Mucosa of descending colon (tissue), 3 donors: ENCODE measurements around the gene HDAC4. TPM values are rescaled to one million over a fixed set of nuclear protein-coding genes. Genes with fewer than 3 reads are reported as not detected.

Experiments
- ATAC-seq: fragments of 200-7000 bp; cut with Tn5 transposase; one replicate; pipeline ENCODE4 v1.9.1; 2020; ENCODE audit warnings: mild to moderate bottlenecking, moderate library complexity
- DNase-seq, 3 donors: peaks; one replicate each; pipeline ENCODE4 v3.0.0-alpha.2; 2020
- H3K36me3 ChIP-seq: fragments of 200-600 bp; one replicate; pipeline ENCODE4 v1.8.0; 2021; ENCODE audit warnings: low read depth, mild to moderate bottlenecking
- H3K4me1 ChIP-seq: fragments of 200-600 bp; one replicate; pipeline ENCODE4 v1.8.0; 2021; ENCODE audit warnings: low read depth, mild to moderate bottlenecking
- H3K4me3 ChIP-seq: fragments of 200-600 bp; one replicate; pipeline ENCODE4 v1.8.0; 2021; ENCODE audit warnings: mild to moderate bottlenecking
- H3K9me3 ChIP-seq: fragments of 200-600 bp; one replicate; pipeline ENCODE4 v1.8.0; 2021; ENCODE audit warnings: mild to moderate bottlenecking
- CTCF ChIP-seq: fragments of 200-600 bp; IDR thresholded peaks from one replicate; pipeline ENCODE4 v1.8.0; 2022; ENCODE audit warnings: antibody characterized with exemption, mild to moderate bottlenecking
- intact Hi-C, 2 donors: fragments of 100-400 bp; cut with DNase I in 1 of 2; cut with micrococcal nuclease in 1 of 2; formaldehyde crosslinking; loops; one replicate each; pipeline versions ENCODE4 v1.11.0 to v1.11.1; 2022; cut with DNase I, micrococcal nuclease
- total RNA-seq, 3 donors: library from RNA; stranded (reverse); fragmentation: NEBNext Ultra II Directional in 2 of 3; extraction: Animal tissue kit (Norgen Biotek cat#: 25700) in 2 of 3; gene quantifications; one replicate each; pipeline versions ENCODE4 v1.2.1 to v1.2.4, GENCODE V29; 2021 to 2023
- donor health status: DM: no; HTN: no; CAD: no; lungs with moderate emphysema.
- donor health status: DM: no; HTN: no; CAD: no.
- donor health status: DM: no; HTN: yes; CAD: no.

Gene HDAC4
- total RNA-seq, 3 donors from 2014 or later: 41.4 to 147 (median 44.0) TPM

- Histone ChIP-seq H3K4me1 (no peaks in the 10 kb centered on the region), H3K36me3 (no peaks in the 10 kb centered on the region), H3K9me3 (peaks cover 6% of the 10 kb centered on the region), H3K4me3 (no peak overlapping the region)
- intact Hi-C loops: no loop called here
- ATAC-seq (no peak), DNase-seq (peak in 2 of 3 donors; percentile 14 to 36)
- TF ChIP-seq CTCF: no peak
These were observed 208.4 kb downstream of the HDAC4 start for GRCh38 chr2:239192456-239192855.

GRCh38 chr2:239190921-239191885 lies 209.6 kb downstream of the HDAC4 start:
- DNase-seq (peak in 2 of 3 donors; percentile 14 to 25), ATAC-seq (no peak)
- Histone ChIP-seq H3K9me3 (peaks cover 6% of the 10 kb centered on the region), H3K4me1 (no peaks in the 10 kb centered on the region), H3K4me3 (no peak overlapping the region), H3K36me3 (no peaks in the 10 kb centered on the region)
- no peak for TF ChIP-seq CTCF
- intact Hi-C loops: no loop called here

- H3K4me3 ChIP-seq: no peak overlapping the region
- ATAC-seq (no peak), DNase-seq (no peak)
- H3K36me3 ChIP-seq: no peaks in the 10 kb centered on the region
- intact Hi-C loops: no loop called here
- H3K4me1 ChIP-seq: no peaks in the 10 kb centered on the region
- H3K9me3 ChIP-seq: peaks cover 6% of the 10 kb centered on the region
- TF ChIP-seq CTCF: no peak
These were observed 210.5 kb downstream of the HDAC4 start for GRCh38 chr2:239190361-239190760.

- DNase-seq (peak in 2 of 3 donors; percentile 9 to 39), ATAC-seq (no peak)
- Histone ChIP-seq H3K36me3 (no peaks in the 10 kb centered on the region), H3K4me3 (no peak overlapping the region), H3K4me1 (no peaks in the 10 kb centered on the region), H3K9me3 (peaks cover 6% of the 10 kb centered on the region)
- TF ChIP-seq CTCF: no peak
- intact Hi-C loops: no loop called here
These were observed 211.1 kb downstream of the HDAC4 start for GRCh38 chr2:239189711-239190131.

GRCh38 chr2:239188536-239188935 lies 212.3 kb downstream of the HDAC4 start:
- no peaks in the 10 kb centered on the region for H3K36me3 ChIP-seq
- H3K4me3 ChIP-seq: no peak overlapping the region
- peaks cover 6% of the 10 kb centered on the region for H3K9me3 ChIP-seq
- intact Hi-C loops: no loop called here
- no peak for TF ChIP-seq CTCF
- no peaks in the 10 kb centered on the region for H3K4me1 ChIP-seq
- ATAC-seq: no peak
- peak in 2 of 3 donors; percentile 8 to 30 for DNase-seq
